MM.1S (cell line): ENCODE data around the gene PROC.

Source experiments
- DNase-seq: peaks from one replicate; pipeline ENCODE4 v3.0.0-alpha.2; 2015
- H2AFZ ChIP-seq: fragments of 300-600 bp; sonication (generic); 2 replicates; pipeline ENCODE4 v1.6.0; 2016; ENCODE audit warnings: antibody characterized with exemption, low read length
- H3F3A ChIP-seq: fragments of 300-600 bp; sonication (generic); 2 replicates; pipeline ENCODE4 v1.6.1; 2016; ENCODE audit warnings: mild to moderate bottlenecking, antibody characterized with exemption, low read length, moderate library complexity, mixed read lengths; ENCODE audit not compliant: insufficient read depth
- H3K27ac ChIP-seq: fragments of 300-600 bp; sonication (generic); 2 replicates; pipeline ENCODE4 v1.5.1; 2016; ENCODE audit warnings: mild to moderate bottlenecking, low read length
- H3K27me3 ChIP-seq: fragments of 300-600 bp; sonication (generic); replicated peaks from 2 replicates; pipeline ENCODE4 v1.6.0; 2016; ENCODE audit warnings: low read length; ENCODE audit not compliant: insufficient read depth
- H3K36me3 ChIP-seq: fragments of 300-600 bp; sonication (generic); replicated peaks from 2 replicates; pipeline ENCODE4 v1.6.1; 2016; ENCODE audit warnings: mild to moderate bottlenecking, low read length, mixed read lengths; ENCODE audit not compliant: insufficient read depth
- H3K4me1 ChIP-seq: fragments of 300-600 bp; sonication (generic); 2 replicates; pipeline ENCODE4 v1.6.1; 2016; ENCODE audit warnings: low read length, mixed read lengths
- H3K4me2 ChIP-seq: fragments of 300-600 bp; sonication (generic); 2 replicates; pipeline ENCODE4 v1.6.0; 2016; ENCODE audit warnings: low read depth, low read length
- H3K4me3 ChIP-seq: fragments of 300-600 bp; sonication (generic); 2 replicates; pipeline ENCODE4 v1.5.1; 2016; ENCODE audit warnings: low read length, mixed read lengths
- H3K79me2 ChIP-seq: fragments of 300-600 bp; sonication (generic); 2 replicates; pipeline ENCODE4 v1.6.1; 2016; ENCODE audit warnings: mixed run types, low read length, mixed read lengths
- H3K9ac ChIP-seq: fragments of 300-600 bp; sonication (generic); 2 replicates; pipeline ENCODE4 v1.6.1; 2016; ENCODE audit warnings: low read length, mixed read lengths
- H3K9me2 ChIP-seq: fragments of 300-600 bp; sonication (generic); replicated peaks from 2 replicates; pipeline ENCODE4 v1.6.1; 2016; ENCODE audit warnings: mild to moderate bottlenecking, low read length, mixed read lengths; ENCODE audit not compliant: insufficient read depth
- H3K9me3 ChIP-seq: fragments of 300-600 bp; sonication (generic); replicated peaks from 2 replicates; pipeline ENCODE4 v1.6.1; 2016; ENCODE audit warnings: mild to moderate bottlenecking, low read length, mixed read lengths; ENCODE audit not compliant: insufficient read depth
- H4K20me1 ChIP-seq: fragments of 300-600 bp; sonication (generic); 2 replicates; pipeline ENCODE4 v1.6.1; 2016; ENCODE audit warnings: mild to moderate bottlenecking, low read length, moderate library complexity, mixed read lengths; ENCODE audit not compliant: insufficient read depth
- CTCF ChIP-seq: fragments of 300-600 bp; sonication (generic); IDR thresholded peaks from 2 replicates; pipeline ENCODE4 v1.5.1; 2016; ENCODE audit warnings: antibody characterized with exemption, low read length, mixed read lengths
- EZH2 ChIP-seq: fragments of 300-600 bp; sonication (generic); optimal IDR thresholded peaks from 2 replicates; pipeline ENCODE3; 2017; ENCODE audit warnings: low read depth, mild to moderate bottlenecking, antibody characterized with exemption, low read length, mixed read lengths
- EZH2phosphoT487 ChIP-seq: fragments of 300-600 bp; sonication (generic); IDR thresholded peaks from 2 replicates; pipeline ENCODE4 v1.6.1; 2018; ENCODE audit warnings: antibody characterized with exemption, low read length

PROC gene

DNA sequence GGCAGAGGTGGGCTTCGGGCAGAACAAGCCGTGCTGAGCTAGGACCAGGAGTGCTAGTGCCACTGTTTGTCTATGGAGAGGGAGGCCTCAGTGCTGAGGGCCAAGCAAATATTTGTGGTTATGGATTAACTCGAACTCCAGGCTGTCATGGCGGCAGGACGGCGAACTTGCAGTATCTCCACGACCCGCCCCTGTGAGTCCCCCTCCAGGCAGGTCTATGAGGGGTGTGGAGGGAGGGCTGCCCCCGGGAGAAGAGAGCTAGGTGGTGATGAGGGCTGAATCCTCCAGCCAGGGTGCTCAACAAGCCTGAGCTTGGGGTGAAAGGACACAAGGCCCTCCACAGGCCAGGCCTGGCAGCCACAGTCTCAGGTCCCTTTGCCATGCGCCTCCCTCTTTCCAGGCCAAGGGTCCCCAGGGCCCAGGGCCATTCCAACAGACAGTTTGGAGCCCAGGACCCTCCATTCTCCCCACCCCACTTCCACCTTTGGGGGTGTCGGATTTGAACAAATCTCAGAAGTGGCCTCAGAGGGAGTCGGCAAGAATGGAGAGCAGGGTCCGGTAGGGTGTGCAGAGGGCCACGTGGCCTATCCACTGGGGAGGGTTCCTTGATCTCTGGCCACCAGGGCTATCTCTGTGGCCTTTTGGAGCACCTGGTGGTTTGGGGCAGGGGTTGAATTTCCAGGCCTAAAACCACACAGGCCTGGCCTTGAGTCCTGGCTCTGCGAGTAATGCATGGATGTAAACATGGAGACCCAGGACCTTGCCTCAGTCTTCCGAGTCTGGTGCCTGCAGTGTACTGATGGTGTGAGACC lies at the start of gene PROC:
Gene PROC (plus strand): TSS at position 128 of the 812 bp plus-strand sequence. CDS start 1,516 bp downstream, outside the sequence.
- H3K27ac ChIP-seq, result no peak within 1 kb of the TSS
- no peak for DNase-seq
- H3K27me3 ChIP-seq, result peaks cover under 1% of the 10 kb centered on the region; the same call in 1 of the 2 replicates

DNA sequence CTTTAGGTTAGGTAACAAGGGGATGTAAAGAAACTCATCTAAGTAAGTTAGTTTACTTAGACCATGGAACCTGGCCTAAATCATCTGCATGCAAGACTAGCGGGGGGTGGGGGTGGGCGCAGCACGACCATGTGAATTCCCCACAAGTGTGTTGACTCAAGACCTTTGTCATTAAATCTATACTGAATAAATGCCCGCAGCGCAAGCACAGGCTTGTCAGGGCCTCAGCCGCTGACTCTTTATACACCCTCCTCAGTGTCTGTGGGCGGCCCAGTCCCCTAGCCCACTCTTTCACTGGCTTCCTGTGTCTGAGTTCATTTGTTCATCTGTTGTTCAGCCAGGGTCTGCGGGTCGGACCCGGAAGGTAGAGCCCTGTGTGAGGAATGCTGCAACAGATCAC lies 48.2 kb upstream of the PROC start:
- no peaks in the 10 kb centered on the region for H3K9me2 ChIP-seq
- H2AFZ ChIP-seq, result no peak overlapping the region
- no peak overlapping the region for H3K4me2 ChIP-seq
- no peak overlapping the region for H3K27ac ChIP-seq
- H3K9me3 ChIP-seq, result no peaks in the 10 kb centered on the region
- no peaks in the 10 kb centered on the region for H3K4me1 ChIP-seq
- H3K27me3 ChIP-seq, result no peaks in the 10 kb centered on the region
- no peaks in the 10 kb centered on the region for H3K36me3 ChIP-seq
- no peak for DNase-seq
- peaks cover 94% of the 10 kb centered on the region for H3K79me2 ChIP-seq
- H3K4me3 ChIP-seq, result no peak overlapping the region
- no peaks in the 10 kb centered on the region for H3F3A ChIP-seq
- H3K9ac ChIP-seq, result no peak overlapping the region
- peaks cover 5% of the 10 kb centered on the region; the same call in 1 of the 2 replicates for H4K20me1 ChIP-seq
- TF ChIP-seq CTCF, result no peak
- no peak for TF ChIP-seq EZH2phosphoT487
- no peak for TF ChIP-seq EZH2

More for the DNA sequence above, at the start of gene PROC:
- Histone ChIP-seq H3F3A (no peaks in the 10 kb centered on the region), H3K9me3 (no peaks in the 10 kb centered on the region), H3K9me2 (no peaks in the 10 kb centered on the region), H3K79me2 (no peaks in the 10 kb centered on the region), H3K4me3 (no peak within 1 kb of the TSS), H3K36me3 (no peaks in the 10 kb centered on the region), H2AFZ (no peak within 1 kb of the TSS), H3K4me1 (no peaks in the 10 kb centered on the region), H3K9ac (no peak within 1 kb of the TSS), H4K20me1 (no peaks in the 10 kb centered on the region), H3K4me2 (no peak within 1 kb of the TSS)
- TF ChIP-seq EZH2phosphoT487, result no peak
- no peak for TF ChIP-seq CTCF
- no peak for TF ChIP-seq EZH2

GRCh38 chr2:127371037-127371436 lies 47.2 kb upstream of the PROC start:
- Histone ChIP-seq H3F3A (no peaks in the 10 kb centered on the region), H3K27ac (no peak overlapping the region), H3K9me2 (no peaks in the 10 kb centered on the region), H3K4me2 (no peak overlapping the region), H3K9me3 (no peaks in the 10 kb centered on the region), H3K4me1 (no peaks in the 10 kb centered on the region), H4K20me1 (no peaks in the 10 kb centered on the region), H3K4me3 (no peak overlapping the region), H3K27me3 (no peaks in the 10 kb centered on the region), H3K79me2 (peaks cover 93% of the 10 kb centered on the region), H3K9ac (no peak overlapping the region), H3K36me3 (no peaks in the 10 kb centered on the region), H2AFZ (no peak overlapping the region)
- DNase-seq, result no peak
- TF ChIP-seq CTCF (no peak), EZH2 (no peak), EZH2phosphoT487 (no peak)
